ENCODE results near the gene KRTAP5-8. TPM values are rescaled to one million over a fixed set of nuclear protein-coding genes. Genes with fewer than 3 reads are reported as not detected.
"Not testable (repeated sequence)": the region's sequence is repeated elsewhere in the genome, so short reads cannot be mapped to it uniquely, and the experiment has no call there.

KRTAP5-8 gene
- total RNA-seq, 1 experiment from 2014 or later, result not detected

DNA sequence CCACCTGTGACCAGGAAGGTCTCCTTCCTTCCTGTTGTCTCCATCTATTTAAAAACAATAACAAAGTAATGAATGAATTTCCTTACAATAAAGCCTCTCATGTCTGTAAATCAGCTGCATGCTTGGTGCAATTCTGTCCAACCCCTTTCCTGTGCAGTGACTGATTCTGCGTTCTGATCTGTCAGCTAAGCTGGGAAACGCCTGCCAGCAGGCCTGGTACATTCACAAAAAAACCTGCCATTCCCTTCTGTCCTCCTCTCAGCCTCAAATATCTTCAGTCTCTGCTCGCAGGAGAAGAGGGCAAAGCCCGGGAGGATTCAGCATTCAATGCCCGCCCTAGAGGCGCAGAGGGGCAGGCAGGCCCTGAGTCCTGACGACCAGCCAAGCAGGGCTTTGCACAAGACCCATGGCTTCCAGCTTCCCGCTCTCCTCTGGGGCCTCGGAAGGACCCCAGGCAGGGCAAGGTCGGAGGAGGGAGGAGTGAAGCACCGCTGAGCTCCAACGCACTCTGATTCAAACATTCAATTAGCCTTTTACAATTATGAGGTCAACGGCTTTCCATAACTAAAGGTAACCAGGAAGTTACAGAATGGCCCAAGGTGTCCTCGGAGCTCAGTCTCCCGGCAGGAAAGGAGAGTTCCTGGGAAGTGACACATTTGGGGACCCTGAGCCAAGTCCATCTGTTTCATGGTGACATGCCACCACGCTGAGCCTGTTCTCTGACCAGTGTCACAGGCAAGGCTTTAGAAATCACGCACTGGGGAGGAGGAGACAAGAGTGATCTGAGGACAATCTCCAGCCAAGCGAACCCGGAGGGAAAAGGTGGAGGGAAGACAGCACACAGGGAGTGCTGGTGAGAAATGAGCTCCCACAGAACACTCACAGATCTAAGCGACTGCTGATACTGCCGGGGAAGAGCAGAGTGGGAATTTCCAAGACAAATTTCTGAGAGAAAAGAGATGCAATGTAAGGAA is 29.1 kb downstream of the KRTAP5-8 start:
- H3K4me2 ChIP-seq (ENCODE audit: low read length); ATAC-seq; H3K9me2 ChIP-seq (ENCODE audit: insufficient read depth); H3K9ac ChIP-seq (ENCODE audit: low read length); H3K79me2 ChIP-seq (ENCODE audit: insufficient read depth, low read length); H3K36me3 ChIP-seq (ENCODE audit: control insufficient read depth in 1 of 2, insufficient read depth in 2 of 2, low read length in 2 of 2); RAD21 ChIA-PET (ENCODE audit: low non-redundant PET in 1 of 2, low total read pairs in 2 of 2, uncharacterized antibody in 2 of 2, unreplicated experiment in 2 of 2); POLR2A ChIA-PET; H3K27ac ChIP-seq (ENCODE audit: low read depth, low read length); BruUV-seq (replicated peaks); intact Hi-C loops (cut with micrococcal nuclease); H2AFZ ChIP-seq (ENCODE audit: low read depth, low read length, poor library complexity, severe bottlenecking); DNase-seq (ENCODE audit: low read depth, low spot score); H3K4me3 ChIP-seq (replicated peaks in 1 of 2; ENCODE audit: low read depth in 1 of 2, low read length in 2 of 2); H3K9me3 ChIP-seq (ENCODE audit: control insufficient read depth in 1 of 2, insufficient read depth in 1 of 2, low read depth in 1 of 2, low read length in 2 of 2); H4K20me1 ChIP-seq (ENCODE audit: insufficient read depth): not testable (repeated sequence)
- CTCF ChIA-PET, result interaction anchor here (1.5 kb wide), 1 partner anchor 13 kb away, joined by 4 read pairs; no protein-coding TSS in a partner anchor
- Histone ChIP-seq H3K27me3 (ENCODE audit: insufficient read depth, low read length) (peaks cover 16% of the 10 kb centered on the region; the same call in 1 of the 2 replicates), H3K4me1 (ENCODE audit: control insufficient read depth in 1 of 2, insufficient read depth in 2 of 2, low read length in 2 of 2) (peaks cover 0 to 12% of the 10 kb centered on the region in 2 experiments; a peak in 2 of 4 replicates)

DNA sequence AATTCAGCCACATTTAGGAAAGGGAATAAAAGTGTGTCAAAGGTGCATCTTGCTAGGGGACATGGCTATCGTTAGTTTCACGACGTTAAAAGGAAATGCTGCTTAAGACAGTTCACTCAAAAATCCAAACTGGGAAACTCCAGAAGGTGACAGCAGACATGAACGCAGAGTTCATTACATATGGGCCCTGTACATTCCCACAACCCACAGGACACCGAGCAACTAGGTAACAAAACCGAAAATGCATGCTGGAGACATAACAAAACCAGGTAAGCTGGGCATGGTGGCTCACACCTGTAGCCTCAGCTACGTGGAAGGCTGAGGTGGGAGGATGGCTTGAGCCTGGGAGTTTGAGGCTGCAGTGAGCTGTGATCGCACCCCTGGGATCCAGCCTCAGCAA is 29.8 kb downstream of the KRTAP5-8 start:
- H4K20me1 ChIP-seq (ENCODE audit: insufficient read depth); POLR2A ChIA-PET; H3K9ac ChIP-seq (ENCODE audit: low read length); H3K27ac ChIP-seq (ENCODE audit: low read depth, low read length); H3K4me1 ChIP-seq (ENCODE audit: control insufficient read depth in 1 of 2, insufficient read depth in 2 of 2, low read length in 2 of 2); H3K79me2 ChIP-seq (ENCODE audit: insufficient read depth, low read length); DNase-seq (ENCODE audit: low read depth, low spot score); H2AFZ ChIP-seq (ENCODE audit: low read depth, low read length, poor library complexity, severe bottlenecking); RAD21 ChIA-PET (ENCODE audit: low non-redundant PET in 1 of 2, low total read pairs in 2 of 2, uncharacterized antibody in 2 of 2, unreplicated experiment in 2 of 2); BruUV-seq (replicated peaks); H3K36me3 ChIP-seq (ENCODE audit: control insufficient read depth in 1 of 2, insufficient read depth in 2 of 2, low read length in 2 of 2); intact Hi-C loops (cut with micrococcal nuclease); H3K9me2 ChIP-seq (ENCODE audit: insufficient read depth); H3K4me3 ChIP-seq (replicated peaks in 1 of 2; ENCODE audit: low read depth in 1 of 2, low read length in 2 of 2); ATAC-seq; H3K9me3 ChIP-seq (ENCODE audit: control insufficient read depth in 1 of 2, insufficient read depth in 1 of 2, low read depth in 1 of 2, low read length in 2 of 2); H3K4me2 ChIP-seq (ENCODE audit: low read length): not testable (repeated sequence)
- H3K27me3 ChIP-seq (ENCODE audit: insufficient read depth, low read length), result peaks cover 16% of the 10 kb centered on the region; the same call in 1 of the 2 replicates
- CTCF ChIA-PET, result interaction anchor here (1.5 kb wide), 1 partner anchor 12 kb away, joined by 4 read pairs; no protein-coding TSS in a partner anchor

Data from HCT116 (cell line).